DOHH2 (cell line): ENCODE data around the gene FGF9.

Source experiments
- H3F3A ChIP-seq: fragments of 200-600 bp; sonication (generic), shearing (Covaris generic); 2 replicates; pipeline ENCODE4 v1.6.0; 2016; ENCODE audit warnings: antibody characterized with exemption, mild to moderate bottlenecking; ENCODE audit not compliant: control insufficient read depth, insufficient read depth
- H3K27ac ChIP-seq: fragments of 200-600 bp; sonication (generic); 2 replicates; pipeline ENCODE4 v1.5.1; 2014; ENCODE audit warnings: low read depth, mild to moderate bottlenecking, low read length, moderate library complexity
- H3K27me3 ChIP-seq: fragments of 200-600 bp; sonication (generic); 2 replicates; pipeline ENCODE4 v1.6.1; 2014; ENCODE audit warnings: mild to moderate bottlenecking, low read length, mixed read lengths; ENCODE audit not compliant: control insufficient read depth
- H3K36me3 ChIP-seq: fragments of 200-600 bp; sonication (generic); 2 replicates; pipeline ENCODE4 v1.6.1; 2014; ENCODE audit warnings: mild to moderate bottlenecking, low read length, moderate library complexity, mixed read lengths; ENCODE audit not compliant: control insufficient read depth
- H3K4me1 ChIP-seq: fragments of 200-600 bp; sonication (generic); 2 replicates; pipeline ENCODE4 v1.6.1; 2014; ENCODE audit warnings: mild to moderate bottlenecking, low read length, mixed read lengths; ENCODE audit not compliant: control insufficient read depth
- H3K4me2 ChIP-seq: fragments of 200-600 bp; sonication (generic); 2 replicates; pipeline ENCODE4 v1.6.0; 2014; ENCODE audit warnings: mild to moderate bottlenecking, low read length, moderate library complexity
- H3K4me3 ChIP-seq: fragments of 200-600 bp; sonication (generic); 2 replicates; pipeline ENCODE4 v1.5.1; 2014; ENCODE audit warnings: mild to moderate bottlenecking, low read length, mixed read lengths
- H3K79me2 ChIP-seq: fragments of 200-600 bp; sonication (generic); 2 replicates; pipeline ENCODE4 v1.6.1; 2014; ENCODE audit warnings: mild to moderate bottlenecking, low read length, mixed read lengths; ENCODE audit not compliant: control insufficient read depth
- H3K9me2 ChIP-seq: fragments of 200-600 bp; sonication (generic); replicated peaks from 2 replicates; pipeline ENCODE4 v1.6.1; 2014; ENCODE audit warnings: mild to moderate bottlenecking, low read length, mixed read lengths; ENCODE audit not compliant: control insufficient read depth
- H3K9me3 ChIP-seq: fragments of 200-600 bp; sonication (generic); 2 replicates; pipeline ENCODE4 v1.6.1; 2014; ENCODE audit warnings: antibody characterized with exemption, low read length, mixed read lengths; ENCODE audit not compliant: control insufficient read depth, insufficient read depth
- H4K20me1 ChIP-seq: fragments of 200-600 bp; sonication (generic); 2 replicates; pipeline ENCODE4 v1.6.0; 2014; ENCODE audit warnings: low read depth, mild to moderate bottlenecking, antibody characterized with exemption, low read length, moderate library complexity; ENCODE audit not compliant: control insufficient read depth, insufficient read depth
- CTCF ChIP-seq: fragments of 200-600 bp; sonication (generic); IDR thresholded peaks from one replicate; pipeline ENCODE4 v1.5.1; 2014; ENCODE audit warnings: antibody characterized with exemption, mild to moderate bottlenecking, low read depth, low read length; ENCODE audit not compliant: poor library complexity, severe bottlenecking
- EZH2phosphoT487 ChIP-seq: fragments of 200-600 bp; sonication (generic); IDR thresholded peaks from 2 replicates; pipeline ENCODE4 v1.6.1; 2017; ENCODE audit warnings: borderline replicate concordance, mild to moderate bottlenecking, antibody characterized with exemption, low read length, moderate library complexity, mixed read lengths

The FGF9 gene

GRCh38 chr13:21719463-21719862 lies 48.6 kb downstream of the FGF9 start:
- no peaks in the 10 kb centered on the region for H3F3A ChIP-seq
- no peak overlapping the region for H3K27ac ChIP-seq
- no peaks in the 10 kb centered on the region for H3K27me3 ChIP-seq
- peaks cover 3% of the 10 kb centered on the region; the same call in 1 of the 2 replicates for H3K9me3 ChIP-seq
- no peaks in the 10 kb centered on the region for H4K20me1 ChIP-seq
- no peaks in the 10 kb centered on the region for H3K4me1 ChIP-seq
- TF ChIP-seq CTCF (no peak), EZH2phosphoT487 (no peak)
- no peak overlapping the region for H3K4me3 ChIP-seq
- no peaks in the 10 kb centered on the region for H3K79me2 ChIP-seq
- H3K36me3 ChIP-seq: no peaks in the 10 kb centered on the region
- no peak overlapping the region for H3K4me2 ChIP-seq
- H3K9me2 ChIP-seq: no peaks in the 10 kb centered on the region

- Histone ChIP-seq H3K9me3 (peaks cover 23% of the 10 kb centered on the region; the same call in 1 of the 2 replicates), H3F3A (no peaks in the 10 kb centered on the region), H3K4me2 (no peak overlapping the region), H3K27ac (no peak overlapping the region), H3K4me3 (no peak overlapping the region), H4K20me1 (no peaks in the 10 kb centered on the region), H3K79me2 (no peaks in the 10 kb centered on the region), H3K27me3 (no peaks in the 10 kb centered on the region), H3K9me2 (no peaks in the 10 kb centered on the region), H3K36me3 (no peaks in the 10 kb centered on the region), H3K4me1 (no peaks in the 10 kb centered on the region)
- no peak for TF ChIP-seq CTCF
- no peak for TF ChIP-seq EZH2phosphoT487
Measured at GRCh38 chr13:21723807-21724505, 53.1 kb downstream of the FGF9 start.

- TF ChIP-seq CTCF: no peak
- H3K9me3 ChIP-seq: peaks cover 13% of the 10 kb centered on the region; the same call in 1 of the 2 replicates
- no peaks in the 10 kb centered on the region for H4K20me1 ChIP-seq
- H3K36me3 ChIP-seq: no peaks in the 10 kb centered on the region
- no peaks in the 10 kb centered on the region for H3K79me2 ChIP-seq
- no peaks in the 10 kb centered on the region for H3F3A ChIP-seq
- H3K27ac ChIP-seq: no peak overlapping the region
- H3K4me1 ChIP-seq: no peaks in the 10 kb centered on the region
- H3K4me3 ChIP-seq: no peak overlapping the region
- H3K9me2 ChIP-seq: no peaks in the 10 kb centered on the region
- H3K4me2 ChIP-seq: no peak overlapping the region
- no peaks in the 10 kb centered on the region for H3K27me3 ChIP-seq
Measured at GRCh38 chr13:21730186-21730880, 59.5 kb downstream of the FGF9 start.
